ENCODE measurements around the gene TMEM41B. TPM values are rescaled to one million over a fixed set of nuclear protein-coding genes. Genes with fewer than 3 reads are reported as not detected.

Gene TMEM41B
- total and polyA plus RNA-seq, 2 of the 4 experiments (the other 2 are of a cell fraction): 20.8 to 21.5 TPM

- Histone ChIP-seq H3K27me3 (ENCODE audit: control insufficient read depth, insufficient read depth, low read length) (no peaks in the 10 kb centered on the region), H4K20me1 (ENCODE audit: insufficient read depth, low read length) (peaks cover 3% of the 10 kb centered on the region; the same call in 1 of the 2 replicates), H3K9ac (ENCODE audit: low read depth, low read length) (no peak overlapping the region), H2AFZ (replicated peaks; ENCODE audit: low read length, poor library complexity) (no peak overlapping the region), H4K5ac (ENCODE audit: low read depth, low read length) (no peak overlapping the region; the same call in 1 of the 2 replicates), H2BK120ac (ENCODE audit: low read depth, low read length) (no peak overlapping the region), H3K4ac (ENCODE audit: low read depth, low read length) (peak overlapping the region; percentile 58; the same call in 1 of the 2 replicates), H3K27ac (ENCODE audit: insufficient read depth, low read length) (peak overlapping the region; percentile 80; the same call in 1 of the 2 replicates), H3K4me1 (ENCODE audit: control insufficient read depth, insufficient read depth, low read length) (peaks cover 3% of the 10 kb centered on the region; the same call in 1 of the 2 replicates), H2AK5ac (ENCODE audit: low read depth, low read length) (no peak overlapping the region), H3K79me1 (ENCODE audit: low read depth in 1 of 2, low read length in 2 of 2) (peaks cover 14 to 50% of the 10 kb centered on the region in 2 experiments; a peak in 3 of 4 replicates), H3K18ac (ENCODE audit: low read depth, low read length) (peak overlapping the region; percentile 91; the same call in 1 of the 2 replicates), H3K4me2 (ENCODE audit: low read depth, low read length) (peak overlapping the region; percentile 30; the same call in 1 of the 2 replicates), H3K56ac (ENCODE audit: extremely low read depth, insufficient read depth, low read length) (no peak overlapping the region), H2BK20ac (ENCODE audit: low read depth, low read length) (no peak overlapping the region), H2BK5ac (ENCODE audit: low read depth, low read length, poor library complexity, severe bottlenecking) (peak overlapping the region; percentile 71), H2AK9ac (replicated peaks; ENCODE audit: low read depth, low read length, poor library complexity) (no peak overlapping the region), H3K9me1 (ENCODE audit: insufficient read depth, low read length) (no peaks in the 10 kb centered on the region; the same call in 1 of the 2 replicates), H3K14ac (replicated peaks; ENCODE audit: low read depth, low read length) (no peak overlapping the region), H4K91ac (ENCODE audit: insufficient read depth, low read depth, low read length) (no peak overlapping the region), H3K36me3 (ENCODE audit: control insufficient read depth, insufficient read depth, low read length) (peaks cover 8% of the 10 kb centered on the region), H3K23ac (ENCODE audit: low read depth, low read length) (no peak overlapping the region), H4K8ac (ENCODE audit: low read depth in 2 of 2, low read length in 2 of 2) (peak overlapping the region in 1 of 2 experiments; percentile 52; a peak in 3 of 4 replicates), H3K4me3 (ENCODE audit: insufficient read depth, low read depth, low read length) (no peak overlapping the region), H2BK15ac (ENCODE audit: low read depth, low read length) (no peak overlapping the region), H3K9me3 (ENCODE audit: control insufficient read depth, insufficient read depth, low read length) (no peaks in the 10 kb centered on the region)
- intact Hi-C loops (cut with micrococcal nuclease): no loop called here
- ATAC-seq (ENCODE audit: low read depth): peak; percentile 88
- POLR2A ChIA-PET (ENCODE audit: unreplicated experiment): interaction anchor here (0.6 kb wide), 1 partner anchor 8 kb away, joined by 3 read pairs; no protein-coding TSS in a partner anchor
- peak; percentile 59 for DNase-seq
- TF ChIP-seq NFE2L2 (IDR thresholded peaks at IDR 0.05; ENCODE audit: low read depth, low read length): peak; percentile 68; the same call in 1 of the 2 replicates
- TF ChIP-seq MAFK (IDR thresholded peaks at IDR 0.05; ENCODE audit: low read depth, low read length): peak; percentile 61
- TF ChIP-seq SMC3 (IDR thresholded peaks at IDR 0.05; ENCODE audit: low read depth, low read length): no peak
- no TSS peak for BruUV-seq (replicated peaks)
- no CpG with 5 or more reads among the region's 3 CpGs for WGBS, 2 experiments (ENCODE audit: extremely low coverage in 2 of 2, insufficient read length in 1 of 2)
- CTCF ChIA-PET: interaction anchor here (1.3 kb wide), 1 partner anchor 17 kb away, joined by 6 read pairs; no protein-coding TSS in a partner anchor
- dilution Hi-C loops (cut with HindIII; ENCODE audit: low sequenced_read_pairs, unreplicated experiment): no loop called here
- in situ Hi-C loops (cut with MboI; ENCODE audit: low sequenced_read_pairs): no loop called here
These were observed 11.9 kb downstream of the TMEM41B start for GRCh38 chr11:9302448-9302847.
